Measurements from ENCODE around the gene C6orf62. TPM values are rescaled to one million over a fixed set of nuclear protein-coding genes. Genes with fewer than 3 reads are reported as not detected.

C6orf62 gene
- total RNA-seq, 4 donors from 2014 or later, result 55.9 to 122 (median 77.9) TPM

DNA sequence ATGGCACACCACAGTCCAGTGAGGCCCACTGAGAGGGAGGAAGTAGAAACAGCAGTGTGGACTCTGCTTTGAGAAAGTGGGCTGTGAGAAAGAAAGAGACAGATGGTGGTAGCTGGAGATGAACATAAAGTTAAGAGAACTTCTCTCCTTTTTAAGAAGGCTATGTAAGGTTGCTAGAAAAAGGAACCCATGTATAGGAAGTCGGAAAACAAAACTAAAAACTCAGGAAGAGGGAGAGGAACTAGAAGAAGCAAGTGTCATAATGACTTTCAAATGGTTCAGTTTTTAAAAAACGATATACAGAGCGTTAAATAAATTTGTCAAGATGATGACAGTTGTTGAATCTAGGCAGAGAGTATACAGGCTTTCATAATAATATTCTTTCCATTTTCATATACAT lies 30.3 kb upstream of the C6orf62 start:
- no peak for DNase-seq (ENCODE audit: low spot score in 2 of 2)
- Histone ChIP-seq H3K9me3 (no peaks in the 10 kb centered on the region), H3K27me3 (no peaks in the 10 kb centered on the region), H3K36me3 (no peaks in the 10 kb centered on the region), H3K27ac (peak overlapping the region in 1 of 4 donors; percentile 57), H3K4me3 (no peak overlapping the region), H3K4me1 (no peaks in the 10 kb centered on the region)
- TF ChIP-seq EP300 (IDR thresholded peaks at IDR 0.05) (no peak), POLR2A (IDR thresholded peaks at IDR 0.05) (no peak)
- TF ChIP-seq, protein P1, sequence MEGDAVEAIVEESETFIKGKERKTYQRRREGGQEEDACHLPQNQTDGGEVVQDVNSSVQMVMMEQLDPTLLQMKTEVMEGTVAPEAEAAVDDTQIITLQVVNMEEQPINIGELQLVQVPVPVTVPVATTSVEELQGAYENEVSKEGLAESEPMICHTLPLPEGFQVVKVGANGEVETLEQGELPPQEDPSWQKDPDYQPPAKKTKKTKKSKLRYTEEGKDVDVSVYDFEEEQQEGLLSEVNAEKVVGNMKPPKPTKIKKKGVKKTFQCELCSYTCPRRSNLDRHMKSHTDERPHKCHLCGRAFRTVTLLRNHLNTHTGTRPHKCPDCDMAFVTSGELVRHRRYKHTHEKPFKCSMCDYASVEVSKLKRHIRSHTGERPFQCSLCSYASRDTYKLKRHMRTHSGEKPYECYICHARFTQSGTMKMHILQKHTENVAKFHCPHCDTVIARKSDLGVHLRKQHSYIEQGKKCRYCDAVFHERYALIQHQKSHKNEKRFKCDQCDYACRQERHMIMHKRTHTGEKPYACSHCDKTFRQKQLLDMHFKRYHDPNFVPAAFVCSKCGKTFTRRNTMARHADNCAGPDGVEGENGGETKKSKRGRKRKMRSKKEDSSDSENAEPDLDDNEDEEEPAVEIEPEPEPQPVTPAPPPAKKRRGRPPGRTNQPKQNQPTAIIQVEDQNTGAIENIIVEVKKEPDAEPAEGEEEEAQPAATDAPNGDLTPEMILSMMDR (IDR thresholded peaks at IDR 0.05), result no peak
- WGBS, 2 donors, result 75 to 80% methylated on average over 3 of the region's 3 CpGs

DNA sequence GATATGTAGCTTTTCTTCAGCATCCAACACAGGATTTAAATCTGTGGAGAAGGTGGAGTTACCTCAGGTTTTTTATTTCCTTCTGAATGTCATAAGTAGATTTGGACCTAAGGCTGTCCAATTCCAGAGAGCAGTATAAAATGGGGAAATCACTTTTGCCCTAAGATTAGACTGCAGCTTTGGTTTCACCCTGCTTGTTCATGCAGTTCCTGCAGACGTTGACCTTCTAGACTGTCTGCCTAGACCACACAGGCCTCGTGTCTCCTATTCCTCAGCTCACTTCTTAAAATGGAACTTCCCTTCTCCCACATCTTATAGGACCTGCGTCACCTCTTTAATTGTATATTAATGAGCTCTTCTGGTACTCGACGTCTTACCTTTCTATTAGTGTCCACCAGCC lies 26.0 kb upstream of the C6orf62 start:
- no peak for TF ChIP-seq POLR2A (IDR thresholded peaks at IDR 0.05)
- peak in 1 of 2 donors; percentile 30 for TF ChIP-seq EP300 (IDR thresholded peaks at IDR 0.05)
- Histone ChIP-seq H3K4me3 (no peak overlapping the region), H3K27ac (peak overlapping the region in 1 of 4 donors; percentile 72), H3K4me1 (no peaks in the 10 kb centered on the region), H3K27me3 (no peaks in the 10 kb centered on the region), H3K9me3 (no peaks in the 10 kb centered on the region), H3K36me3 (no peaks in the 10 kb centered on the region)
- 74 to 75% methylated on average over 5 of the region's 5 CpGs for WGBS, 2 donors
- no peak for DNase-seq (ENCODE audit: low spot score in 2 of 2)

GRCh38 chr6:24743944-24744335 lies 25.0 kb upstream of the C6orf62 start:
- Histone ChIP-seq H3K4me3 (no peak overlapping the region), H3K27me3 (no peaks in the 10 kb centered on the region), H3K9me3 (no peaks in the 10 kb centered on the region), H3K27ac (peak overlapping the region in 2 of 4 donors; percentile 35 to 72), H3K36me3 (no peaks in the 10 kb centered on the region), H3K4me1 (no peaks in the 10 kb centered on the region)
- TF ChIP-seq, protein P1 (IDR thresholded peaks at IDR 0.05), result no peak
- TF ChIP-seq POLR2A (IDR thresholded peaks at IDR 0.05) (no peak), EP300 (IDR thresholded peaks at IDR 0.05) (no peak)
- DNase-seq (ENCODE audit: low spot score in 2 of 2), result no peak
- 89 to 90% methylated on average over 3 of the region's 3 CpGs for WGBS, 2 donors

GRCh38 chr6:24743265-24743943 lies 24.4 kb upstream of the C6orf62 start:
- no peaks in the 10 kb centered on the region for H3K27me3 ChIP-seq
- peak overlapping the region in 2 of 4 donors; percentile 35 to 72 for H3K27ac ChIP-seq
- no peak overlapping the region for H3K4me3 ChIP-seq
- H3K9me3 ChIP-seq, result no peaks in the 10 kb centered on the region
- no peak for DNase-seq (ENCODE audit: low spot score in 2 of 2)
- H3K4me1 ChIP-seq, result no peaks in the 10 kb centered on the region
- 59 to 65% methylated on average over 2 of the region's 2 CpGs for WGBS, 2 donors
- TF ChIP-seq, protein P1 (IDR thresholded peaks at IDR 0.05), result no peak
- TF ChIP-seq EP300 (IDR thresholded peaks at IDR 0.05), result peak in 1 of 2 donors; percentile 41
- TF ChIP-seq POLR2A (IDR thresholded peaks at IDR 0.05), result no peak
- H3K36me3 ChIP-seq, result no peaks in the 10 kb centered on the region

- WGBS, 2 donors, result 61 to 69% methylated on average over 5 of the region's 5 CpGs
- Histone ChIP-seq H3K9me3 (no peaks in the 10 kb centered on the region), H3K36me3 (no peaks in the 10 kb centered on the region), H3K27me3 (no peaks in the 10 kb centered on the region), H3K4me1 (no peaks in the 10 kb centered on the region), H3K27ac (peak overlapping the region in 1 of 4 donors; percentile 72), H3K4me3 (no peak overlapping the region)
- TF ChIP-seq, protein P1 (IDR thresholded peaks at IDR 0.05), result no peak
- no peak for DNase-seq (ENCODE audit: low spot score in 2 of 2)
These were observed 23.3 kb upstream of the C6orf62 start for GRCh38 chr6:24742216-24742738.
